ENCODE measurements around the gene REEP1.
"Not testable (repeated sequence)": the region's sequence is repeated elsewhere in the genome, so short reads cannot be mapped to it uniquely, and the experiment has no call there.

REEP1 gene

DNA sequence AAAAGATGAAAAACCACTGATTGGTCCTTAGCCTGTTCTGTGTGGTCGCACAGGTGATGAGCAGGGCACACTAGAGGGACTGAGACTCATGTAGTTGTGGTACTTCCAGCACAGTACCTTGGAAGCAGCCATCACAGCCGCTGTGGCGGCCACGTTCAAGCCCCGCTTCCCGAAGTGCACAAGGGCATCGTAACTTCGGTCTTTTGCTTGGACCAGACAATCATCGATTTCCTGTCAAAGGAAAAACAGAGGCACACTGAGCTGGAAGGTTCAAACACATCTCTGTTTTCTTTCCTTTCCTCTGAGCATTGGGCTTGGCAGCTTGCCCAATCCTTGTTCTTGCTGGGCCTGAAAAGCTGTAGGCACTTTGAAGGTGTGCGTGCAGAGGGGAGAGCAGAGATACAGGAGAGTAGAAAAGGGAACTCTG lies 85.6 kb downstream of the REEP1 start:
- Histone ChIP-seq H3K27ac (no peak overlapping the region), H3K4me3 (no peak overlapping the region)
- DNase-seq (ENCODE audit: low spot score): no peak
- TF ChIP-seq, protein P1, sequence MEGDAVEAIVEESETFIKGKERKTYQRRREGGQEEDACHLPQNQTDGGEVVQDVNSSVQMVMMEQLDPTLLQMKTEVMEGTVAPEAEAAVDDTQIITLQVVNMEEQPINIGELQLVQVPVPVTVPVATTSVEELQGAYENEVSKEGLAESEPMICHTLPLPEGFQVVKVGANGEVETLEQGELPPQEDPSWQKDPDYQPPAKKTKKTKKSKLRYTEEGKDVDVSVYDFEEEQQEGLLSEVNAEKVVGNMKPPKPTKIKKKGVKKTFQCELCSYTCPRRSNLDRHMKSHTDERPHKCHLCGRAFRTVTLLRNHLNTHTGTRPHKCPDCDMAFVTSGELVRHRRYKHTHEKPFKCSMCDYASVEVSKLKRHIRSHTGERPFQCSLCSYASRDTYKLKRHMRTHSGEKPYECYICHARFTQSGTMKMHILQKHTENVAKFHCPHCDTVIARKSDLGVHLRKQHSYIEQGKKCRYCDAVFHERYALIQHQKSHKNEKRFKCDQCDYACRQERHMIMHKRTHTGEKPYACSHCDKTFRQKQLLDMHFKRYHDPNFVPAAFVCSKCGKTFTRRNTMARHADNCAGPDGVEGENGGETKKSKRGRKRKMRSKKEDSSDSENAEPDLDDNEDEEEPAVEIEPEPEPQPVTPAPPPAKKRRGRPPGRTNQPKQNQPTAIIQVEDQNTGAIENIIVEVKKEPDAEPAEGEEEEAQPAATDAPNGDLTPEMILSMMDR (IDR thresholded peaks at IDR 0.05): no peak

DNA sequence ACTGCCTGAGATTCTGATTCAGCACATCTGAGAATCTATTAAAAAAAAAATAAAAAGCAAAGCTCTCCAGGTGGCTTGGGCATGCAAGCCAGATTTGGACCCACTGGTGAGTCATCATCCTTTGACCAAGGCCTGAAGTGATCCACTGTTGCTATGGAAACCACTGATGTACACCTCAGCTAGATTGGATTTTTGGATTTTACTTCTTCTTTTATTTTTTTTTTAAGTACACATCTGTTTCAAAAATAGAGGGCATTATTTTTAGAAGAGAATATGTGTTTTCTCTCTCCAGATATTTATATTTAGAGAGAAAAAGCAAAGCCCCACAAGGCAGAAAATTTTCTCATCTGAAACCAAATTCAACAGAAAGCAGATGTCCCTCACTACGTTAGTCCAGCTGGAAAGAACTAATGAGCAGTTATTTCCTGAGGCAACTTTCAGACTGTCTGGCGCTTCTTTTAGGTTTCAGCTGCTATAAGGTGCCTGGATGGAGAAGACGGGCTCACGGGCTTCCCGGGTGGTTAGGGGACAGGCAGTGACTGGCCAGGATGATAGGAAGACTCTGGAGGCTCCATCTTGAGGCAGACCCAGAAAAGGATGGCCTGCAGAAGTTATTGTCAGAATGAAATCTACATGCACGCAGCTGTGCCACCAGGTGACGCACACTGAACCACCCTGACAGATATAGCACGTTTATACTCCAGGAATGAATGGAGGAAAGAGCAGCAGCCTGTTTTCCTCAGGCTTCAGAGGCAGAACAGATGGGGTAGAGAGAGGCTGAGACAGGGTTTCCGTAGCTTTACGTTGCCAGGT lies 87.6 kb downstream of the REEP1 start:
- DNase-seq (ENCODE audit: low spot score): no peak
- H3K27ac ChIP-seq: peak overlapping the region; percentile 47 to 81
- no peak overlapping the region for H3K4me3 ChIP-seq
- TF ChIP-seq, protein P1 (IDR thresholded peaks at IDR 0.05): no peak

DNA sequence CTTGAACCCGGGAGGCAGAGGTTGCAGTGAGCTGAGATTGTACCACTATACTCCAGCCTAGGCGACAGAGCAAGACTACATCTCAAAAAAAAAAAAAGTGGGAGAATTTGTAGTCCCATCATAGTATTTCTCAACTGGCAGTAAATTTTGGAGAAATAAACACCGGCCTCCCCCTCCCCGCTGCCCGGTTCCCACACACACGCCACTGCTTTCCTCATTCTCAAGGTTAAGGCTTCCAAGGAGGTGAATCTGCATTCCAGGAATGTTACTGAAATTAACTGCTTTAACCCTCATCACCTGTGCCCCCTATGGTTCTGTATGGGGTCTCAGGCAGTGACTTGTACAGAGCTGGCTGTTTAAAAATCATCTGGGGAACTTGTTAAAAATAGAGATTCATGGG lies 88.2 kb downstream of the REEP1 start:
- TF ChIP-seq, protein P1 (IDR thresholded peaks at IDR 0.05): no peak
- DNase-seq (ENCODE audit: low spot score): no peak
- Histone ChIP-seq H3K27ac (peak overlapping the region; percentile 47 to 65), H3K4me3 (no peak overlapping the region)

DNA sequence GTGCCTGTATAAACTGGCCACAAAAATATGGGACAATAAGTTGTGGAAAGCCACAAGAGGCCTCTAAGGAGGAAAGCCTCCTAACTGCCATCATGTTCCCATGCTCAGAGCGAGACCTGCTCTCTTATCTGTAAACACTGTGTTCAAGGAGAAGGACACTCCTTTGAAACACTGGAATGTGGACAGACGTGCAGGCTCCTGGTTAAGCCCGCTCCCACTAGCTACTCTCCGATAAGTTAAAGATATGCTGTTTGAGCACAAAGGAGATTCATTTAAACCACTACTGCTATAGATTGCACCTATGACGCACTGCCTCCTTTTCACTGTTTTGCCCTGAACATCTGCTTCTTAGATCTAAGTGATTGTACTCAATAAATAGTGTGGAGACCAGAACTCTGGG lies 92.2 kb downstream of the REEP1 start:
- H3K27ac ChIP-seq; DNase-seq (ENCODE audit: low spot score); H3K4me3 ChIP-seq: not testable (repeated sequence)

DNA sequence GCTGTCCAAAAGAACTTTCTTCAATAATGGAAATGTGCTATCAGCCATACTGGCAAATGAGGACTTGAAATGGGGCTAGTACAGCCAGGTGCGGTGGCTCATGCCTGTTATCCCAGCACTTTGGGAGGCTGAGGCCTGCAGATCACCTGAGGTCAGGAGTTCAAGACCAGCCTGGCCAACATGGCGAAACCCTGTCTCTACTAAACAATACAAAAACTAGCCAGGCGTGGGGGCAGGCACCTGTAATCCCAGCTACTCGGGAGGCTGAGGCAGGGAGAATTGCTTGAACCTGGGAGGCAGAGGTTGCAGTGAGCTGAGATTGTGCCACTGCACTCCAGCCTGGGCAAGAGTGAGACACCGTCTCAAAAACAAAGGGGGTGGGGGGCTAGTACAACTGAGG lies 92.6 kb downstream of the REEP1 start:
- not testable (repeated sequence) for H3K27ac ChIP-seq; H3K4me3 ChIP-seq; DNase-seq (ENCODE audit: low spot score)

DNA sequence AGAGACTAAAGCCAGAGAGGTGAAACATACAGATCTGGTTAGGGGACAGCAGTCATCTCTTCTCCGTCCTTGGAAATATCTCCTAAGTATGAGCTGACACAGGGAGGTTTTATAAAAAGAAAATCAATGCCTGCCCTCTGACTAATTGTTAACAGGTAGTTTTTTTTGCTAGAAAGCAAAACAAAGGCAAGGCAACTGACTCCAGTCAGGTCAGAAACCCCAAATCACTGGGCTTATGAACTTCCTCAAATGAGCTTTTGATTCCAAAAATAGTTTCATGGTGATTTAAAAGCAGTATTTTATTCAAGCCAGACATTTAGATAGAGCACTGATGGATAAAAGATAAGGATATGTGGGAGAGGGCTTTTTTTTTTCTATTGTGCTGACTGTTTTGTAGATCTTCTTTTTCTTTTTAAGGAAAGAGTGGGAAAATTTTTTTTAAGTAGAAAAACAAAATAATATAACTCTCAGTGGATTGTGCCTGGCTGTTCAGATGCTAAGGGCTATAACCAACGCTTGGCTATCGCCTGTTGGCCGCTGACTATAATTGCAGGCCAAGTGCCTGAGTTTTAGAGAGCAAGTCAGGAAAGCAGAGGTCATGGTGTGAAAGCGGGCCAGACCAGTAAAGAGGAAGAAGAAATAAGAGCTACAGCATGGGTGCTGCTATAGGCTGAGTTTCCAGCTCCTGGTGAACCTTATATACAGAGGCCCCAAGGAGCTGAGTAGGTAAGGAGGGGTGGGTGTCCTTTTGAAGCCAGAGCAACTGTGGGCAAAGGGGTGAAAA lies 93.3 kb downstream of the REEP1 start:
- TF ChIP-seq, protein P1 (IDR thresholded peaks at IDR 0.05): no peak
- Histone ChIP-seq H3K27ac (peak overlapping the region in 1 of 2 donors; percentile 49), H3K4me3 (no peak overlapping the region)
- peak; percentile 9 for DNase-seq (ENCODE audit: low spot score)

DNA sequence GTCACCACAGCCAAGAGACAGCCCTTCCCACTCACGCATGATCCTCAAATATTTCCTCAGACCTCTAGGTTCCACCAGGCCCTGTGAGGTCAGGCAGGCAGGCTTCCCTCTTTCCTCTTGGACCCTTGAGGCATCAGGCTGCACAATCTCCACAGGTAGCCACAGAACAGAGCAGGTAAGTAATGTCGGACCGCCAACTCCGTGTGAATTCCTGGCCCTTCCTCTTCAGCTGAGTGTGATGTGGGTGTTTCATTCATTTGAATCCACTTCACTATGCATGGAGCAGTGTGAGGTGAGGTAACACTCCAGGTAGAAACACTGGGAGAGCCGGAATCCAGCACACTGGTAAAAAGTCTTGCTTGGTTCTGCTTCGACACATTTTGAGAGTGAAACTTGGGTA lies 94.2 kb downstream of the REEP1 start:
- TF ChIP-seq, protein P1 (IDR thresholded peaks at IDR 0.05): no peak
- Histone ChIP-seq H3K27ac (peak overlapping the region in 1 of 2 donors; percentile 49), H3K4me3 (no peak overlapping the region)
- no peak for DNase-seq (ENCODE audit: low spot score)

DNA sequence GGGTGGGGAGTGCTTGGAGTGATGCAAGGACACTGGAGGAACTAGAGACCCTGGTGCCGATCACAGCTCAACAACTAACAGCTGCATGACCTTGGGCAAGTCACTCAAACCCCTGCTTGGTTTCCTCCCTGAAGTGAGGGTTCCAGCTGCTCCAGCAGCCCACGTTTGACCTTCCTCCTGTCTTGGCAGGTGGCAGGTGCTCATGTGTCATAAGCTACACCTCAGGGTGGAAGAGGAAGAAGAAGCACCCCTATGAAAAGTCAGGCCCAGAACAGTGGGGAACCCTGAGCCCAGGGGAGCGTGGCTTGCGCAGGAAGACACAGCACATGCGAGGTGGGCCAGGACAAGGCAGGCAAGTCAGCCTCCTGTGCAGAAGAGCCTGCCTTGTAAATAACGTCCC lies 95.8 kb downstream of the REEP1 start:
- no peak for DNase-seq (ENCODE audit: low spot score)
- H3K4me3 ChIP-seq: no peak overlapping the region
- TF ChIP-seq, protein P1 (IDR thresholded peaks at IDR 0.05): no peak
- no peak overlapping the region for H3K27ac ChIP-seq

Measured in coronary artery (tissue), 2 donors.